Lung (tissue), 12 donors: Measurements from ENCODE around the gene HDAC10. TPM values are rescaled to one million over a fixed set of nuclear protein-coding genes. Genes with fewer than 3 reads are reported as not detected.

Experiments
- ATAC-seq: fragments of 200-7000 bp; cut with Tn5 transposase; one replicate; pipeline ENCODE4 v1.9.1; 2020; ENCODE audit warnings: moderate number of reproducible peaks; ENCODE audit not compliant: insufficient read depth, low FRiP score
- DNase-seq, 3 donors: peaks; one replicate each; pipeline ENCODE4 v3.0.0-alpha.2; 2013 to 2017
- H3K27ac ChIP-seq, 2 donors: one replicate each; pipeline ENCODE4 v1.5.1; 2013; ENCODE audit warnings: mild to moderate bottlenecking in 2 of 2, moderate library complexity in 2 of 2, control low read depth in 1 of 2, inconsistent platforms in 1 of 2, low read depth in 1 of 2, low read length in 1 of 2
- H3K27me3 ChIP-seq, 3 donors: one replicate each; pipeline ENCODE4 v1.5.1; 2013; ENCODE audit warnings: low read length in 2 of 3; ENCODE audit not compliant: control insufficient read depth in 3 of 3, insufficient read depth in 3 of 3
- H3K36me3 ChIP-seq, 4 donors: one replicate each; pipeline ENCODE4 v1.5.1; 2013; ENCODE audit warnings: low read length in 4 of 4, mild to moderate bottlenecking in 1 of 4, moderate library complexity in 1 of 4; ENCODE audit not compliant: control insufficient read depth in 4 of 4, insufficient read depth in 4 of 4
- H3K4me1 ChIP-seq, 5 donors: one replicate each; pipeline ENCODE4 v1.5.1; 2013; ENCODE audit warnings: low read length in 5 of 5, mild to moderate bottlenecking in 2 of 5, moderate library complexity in 1 of 5; ENCODE audit not compliant: control insufficient read depth in 5 of 5, insufficient read depth in 5 of 5
- H3K4me3 ChIP-seq: one replicate; pipeline ENCODE4 v1.5.1; 2013; ENCODE audit warnings: mild to moderate bottlenecking, control low read depth, moderate library complexity
- H3K9ac ChIP-seq, 2 donors: one replicate each; pipeline ENCODE4 v1.5.1; 2013; ENCODE audit warnings: low read length in 2 of 2, control low read depth in 1 of 2; ENCODE audit not compliant: insufficient read depth in 1 of 2
- H3K9me3 ChIP-seq, 4 donors: one replicate each; pipeline ENCODE4 v1.5.1; 2013; ENCODE audit warnings: low read length in 3 of 4, mild to moderate bottlenecking in 1 of 4, moderate library complexity in 1 of 4; ENCODE audit not compliant: control insufficient read depth in 4 of 4, insufficient read depth in 3 of 4
- CTCF ChIP-seq: IDR thresholded peaks from 2 replicates; pipeline ENCODE4 v1.5.1; 2012; ENCODE audit warnings: mild to moderate bottlenecking; ENCODE audit errors: control extremely low read depth, extremely low read depth
- WGBS, 2 donors: extraction: QIAGEN DNeasy Blood & Tissue Kit; methylation state at CpG; one replicate each; pipeline ENCODE4 v1.1.7; 2013; 5-methylcytosine and 5-hydroxymethylcytosine counted together
- polyA plus RNA-seq, 2 donors: library from polyadenylated mRNA; stranded (reverse); fragments of 200-250 nt; gene quantifications; one replicate each; pipeline ENCODE4 v1.2.1, GENCODE V29; 2013
- total RNA-seq, 2 donors: library from RNA; depleted of rRNA in 1 of 2; stranded (reverse); fragments of >200 nt in 1 of 2; gene quantifications; one replicate each; pipeline ENCODE4 v1.2.1, GENCODE V29; 2014 to 2021
- donor health status: control.
- donor health status: control.
- donor health status: Bipolar disorder and iron deficiency.
- donor health status: healthy.
- donor health status: DM: yes; HTN: yes; CAD: no.

Gene HDAC10
- total and polyA plus RNA-seq, 4 donors = 32.2 to 53.7 (median 36.3) TPM

- no peak for DNase-seq
- 91 to 94% methylated on average over 29 of the region's 29 CpGs for whole genome bisulfite sequencing, 2 donors
- ATAC-seq = no peak
- TF ChIP-seq CTCF = no peak
- Histone ChIP-seq H3K27me3 (no peaks in the 10 kb centered on the region), H3K9ac (no peak overlapping the region), H3K9me3 (no peaks in the 10 kb centered on the region), H3K27ac (no peak overlapping the region), H3K4me1 (peaks cover 3 to 28% (median 8%) of the 10 kb centered on the region in 5 donors), H3K36me3 (peaks cover 0 to 16% (median 12%) of the 10 kb centered on the region in 4 donors), H3K4me3 (no peak overlapping the region)
Measured at GRCh38 chr22:50248196-50249081, 2.6 kb downstream of the HDAC10 start.

- no peak overlapping the region for H3K27ac ChIP-seq
- WGBS, 2 donors = 59 to 69% methylated on average over 16 of the region's 16 CpGs
- DNase-seq = peak in 2 of 3 donors; percentile 53 to 70
Measured at GRCh38 chr22:50247748-50248147, 3.3 kb downstream of the HDAC10 start.

GRCh38 chr22:50246242-50247175, 4.6 kb downstream of the HDAC10 start:
- DNase-seq (no peak), ATAC-seq (no peak)
- H3K9ac ChIP-seq = no peak overlapping the region
- no peak overlapping the region for H3K4me3 ChIP-seq
- 89% methylated on average over 20 of the region's 20 CpGs for WGBS, 2 donors
- no peak for TF ChIP-seq CTCF
- peak overlapping the region in 1 of 2 donors; percentile 11 for H3K27ac ChIP-seq
- no peaks in the 10 kb centered on the region for H3K9me3 ChIP-seq
- no peaks in the 10 kb centered on the region for H3K27me3 ChIP-seq
- H3K4me1 ChIP-seq = peaks cover 7 to 45% (median 9%) of the 10 kb centered on the region in 5 donors
- peaks cover 0 to 16% (median 12%) of the 10 kb centered on the region in 4 donors for H3K36me3 ChIP-seq

More at GRCh38 chr22:50247748-50248147, 3.3 kb downstream of the HDAC10 start:
- Histone ChIP-seq H3K4me3 (no peak overlapping the region), H3K9me3 (no peaks in the 10 kb centered on the region), H3K9ac (no peak overlapping the region), H3K4me1 (peaks cover 3 to 33% (median 8%) of the 10 kb centered on the region in 5 donors), H3K36me3 (peaks cover 0 to 16% (median 12%) of the 10 kb centered on the region in 4 donors), H3K27me3 (no peaks in the 10 kb centered on the region)
- ATAC-seq = no peak
- no peak for TF ChIP-seq CTCF
